ENCODE results near the gene TEX22. TPM values are rescaled to one million over a fixed set of nuclear protein-coding genes. Genes with fewer than 3 reads are reported as not detected.
"Not testable (repeated sequence)": the region's sequence is repeated elsewhere in the genome, so short reads cannot be mapped to it uniquely, and the experiment has no call there.

TEX22 gene
- total RNA-seq, 1 donor from 2014 or later: 3.8 TPM

GRCh38 chr14:105356927-105357326 lies 41.4 kb upstream of the TEX22 start:
- no peak overlapping the region for H3K27ac ChIP-seq
- H3K36me3 ChIP-seq: peaks cover 40% of the 10 kb centered on the region
- no peak for TF ChIP-seq CTCF (IDR thresholded peaks at IDR 0.05)
- H3K4me3 ChIP-seq: no peak overlapping the region
- no peaks in the 10 kb centered on the region for H3K9me3 ChIP-seq
- no peak for DNase-seq
- intact Hi-C loops (cut with DNase I): no loop called here
- no peak for ATAC-seq
- H3K4me1 ChIP-seq: peaks cover 3% of the 10 kb centered on the region
- H3K27me3 ChIP-seq (ENCODE audit: low read depth): no peaks in the 10 kb centered on the region

DNA sequence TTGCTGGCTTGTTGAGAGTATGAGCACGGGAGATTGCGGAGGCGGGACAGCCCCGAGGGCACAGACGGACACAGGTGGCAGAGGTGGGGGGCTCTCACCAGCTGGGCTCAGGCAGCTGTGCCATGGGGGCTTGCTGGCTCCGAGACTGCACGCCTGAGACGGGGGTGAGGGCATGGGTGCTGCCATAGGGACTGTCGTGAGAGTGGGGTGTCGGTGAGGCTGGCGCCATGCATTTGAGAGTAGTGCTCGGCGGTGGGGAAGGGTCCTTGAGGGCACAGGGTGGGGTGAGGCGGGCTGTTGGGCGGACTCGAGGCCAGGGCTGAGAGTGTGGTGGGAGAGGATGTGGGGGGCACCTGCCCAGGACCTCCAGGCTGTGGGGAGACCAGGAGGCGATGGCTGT lies 40.7 kb upstream of the TEX22 start:
- H3K9me3 ChIP-seq: no peaks in the 10 kb centered on the region
- peak; percentile 18 to 30 for ATAC-seq
- H3K4me1 ChIP-seq: no peaks in the 10 kb centered on the region
- H3K27me3 ChIP-seq (ENCODE audit: low read depth): no peaks in the 10 kb centered on the region
- no peak overlapping the region for H3K27ac ChIP-seq
- TF ChIP-seq CTCF (IDR thresholded peaks at IDR 0.05): no peak
- intact Hi-C loops (cut with DNase I): no loop called here
- H3K4me3 ChIP-seq: no peak overlapping the region
- no peak for DNase-seq
- peaks cover 40% of the 10 kb centered on the region for H3K36me3 ChIP-seq

DNA sequence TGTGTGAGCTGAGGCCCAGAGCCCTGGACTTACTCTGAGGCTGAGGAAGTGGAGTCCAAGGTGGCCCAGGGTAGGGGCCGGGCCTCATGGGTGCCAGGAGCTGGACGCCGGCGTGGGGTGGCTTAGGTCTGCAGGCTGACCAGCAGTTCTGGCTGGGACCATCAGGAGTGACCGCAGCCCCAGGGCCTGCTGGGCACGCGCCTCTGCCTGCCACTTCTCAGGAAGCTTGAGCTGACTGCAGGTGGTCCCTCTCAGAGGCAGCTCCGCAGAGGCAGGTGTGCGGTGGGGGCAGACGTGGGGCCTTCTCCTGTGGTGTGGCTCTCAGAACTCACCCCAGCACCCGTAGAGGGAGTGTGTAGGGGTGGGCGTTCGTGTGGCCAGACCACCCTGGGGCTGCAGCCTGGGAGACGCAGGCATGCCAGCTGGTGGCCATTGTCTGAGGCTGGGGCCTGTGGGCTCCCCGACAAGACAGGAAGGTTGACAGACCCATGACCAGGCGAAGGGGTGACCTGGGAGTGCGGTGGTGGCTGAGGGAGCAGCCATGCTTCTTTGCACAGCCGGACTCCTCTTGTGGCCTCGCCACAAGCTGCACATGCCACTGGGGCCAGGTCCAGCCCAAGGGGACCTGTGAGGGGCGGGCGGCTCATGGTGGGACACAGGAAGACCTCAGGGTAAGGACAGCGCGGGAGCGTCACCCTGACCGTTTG lies 40.0 kb upstream of the TEX22 start:
- Histone ChIP-seq H3K9me3 (no peaks in the 10 kb centered on the region), H3K36me3 (peaks cover 40% of the 10 kb centered on the region), H3K27me3 (ENCODE audit: low read depth) (no peaks in the 10 kb centered on the region), H3K27ac (no peak overlapping the region), H3K4me1 (no peaks in the 10 kb centered on the region), H3K4me3 (no peak overlapping the region)
- no peak for DNase-seq
- intact Hi-C loops (cut with DNase I): no loop called here
- ATAC-seq: peak; percentile 6 to 25
- TF ChIP-seq CTCF (IDR thresholded peaks at IDR 0.05): no peak

DNA sequence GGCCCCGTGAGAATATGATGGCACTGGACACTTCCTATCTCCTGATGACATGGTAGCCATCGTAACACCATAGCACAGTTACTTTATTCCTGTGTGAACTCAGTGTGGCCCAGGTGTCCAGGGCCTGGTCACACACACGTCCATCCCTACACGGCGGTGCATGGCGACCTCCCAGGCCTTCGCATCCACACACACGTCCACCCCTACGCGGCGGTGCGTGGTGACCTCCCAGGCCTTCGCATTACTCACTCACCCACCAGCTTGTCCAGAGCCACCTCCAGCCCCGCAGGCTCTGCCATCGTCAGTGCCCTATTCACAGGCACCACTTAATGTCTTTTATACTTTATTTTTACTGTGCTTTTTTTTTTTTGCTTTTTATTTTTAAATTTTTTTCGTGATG lies 39.4 kb upstream of the TEX22 start:
- no peaks in the 10 kb centered on the region for H3K27me3 ChIP-seq (ENCODE audit: low read depth)
- TF ChIP-seq CTCF (IDR thresholded peaks at IDR 0.05): no peak
- H3K4me3 ChIP-seq: no peak overlapping the region
- H3K4me1 ChIP-seq: no peaks in the 10 kb centered on the region
- no peak for ATAC-seq
- no peak for DNase-seq
- peaks cover 40% of the 10 kb centered on the region for H3K36me3 ChIP-seq
- intact Hi-C loops (cut with DNase I): no loop called here
- H3K9me3 ChIP-seq: no peaks in the 10 kb centered on the region
- H3K27ac ChIP-seq: no peak overlapping the region

DNA sequence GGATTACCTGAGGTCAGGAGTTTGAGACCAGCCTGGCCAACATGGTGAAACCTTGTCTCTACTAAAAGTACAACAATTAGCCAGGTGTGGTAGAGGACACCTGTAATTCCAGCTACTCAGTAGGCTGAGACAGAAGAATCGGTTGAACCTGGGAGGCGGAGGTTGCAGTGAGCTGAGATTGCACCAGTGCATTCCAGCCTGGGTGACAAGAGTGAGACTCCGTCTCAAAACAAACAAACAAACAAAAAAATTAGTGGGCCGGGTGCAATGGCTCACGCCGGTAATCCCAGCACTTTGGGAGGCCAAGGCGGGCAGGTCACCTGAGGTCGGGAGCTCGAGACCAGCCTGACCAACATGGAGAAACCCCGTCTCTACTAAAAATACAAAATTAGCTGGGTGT lies 36.9 kb upstream of the TEX22 start:
- H3K27me3 ChIP-seq (ENCODE audit: low read depth); intact Hi-C loops (cut with DNase I); DNase-seq; H3K4me1 ChIP-seq; ATAC-seq; H3K4me3 ChIP-seq; H3K27ac ChIP-seq; H3K9me3 ChIP-seq: not testable (repeated sequence)
- peaks cover 17% of the 10 kb centered on the region for H3K36me3 ChIP-seq

- peaks cover 31% of the 10 kb centered on the region for H3K36me3 ChIP-seq
- no peaks in the 10 kb centered on the region for H3K9me3 ChIP-seq
- intact Hi-C loops (cut with DNase I): no loop called here
- peaks cover 7% of the 10 kb centered on the region for H3K4me1 ChIP-seq
- ATAC-seq (peak in 1 of 2 donors; percentile 31), DNase-seq (peak; percentile 47)
- no peaks in the 10 kb centered on the region for H3K27me3 ChIP-seq (ENCODE audit: low read depth)
- no peak overlapping the region for H3K4me3 ChIP-seq
- H3K27ac ChIP-seq: no peak overlapping the region
- no peak for TF ChIP-seq CTCF (IDR thresholded peaks at IDR 0.05)
These were observed 34.3 kb upstream of the TEX22 start for GRCh38 chr14:105363847-105364708.

All from lower lobe of right lung (tissue), 2 donors.